ENCODE results near the gene PLXNB2.

PLXNB2 gene

DNA sequence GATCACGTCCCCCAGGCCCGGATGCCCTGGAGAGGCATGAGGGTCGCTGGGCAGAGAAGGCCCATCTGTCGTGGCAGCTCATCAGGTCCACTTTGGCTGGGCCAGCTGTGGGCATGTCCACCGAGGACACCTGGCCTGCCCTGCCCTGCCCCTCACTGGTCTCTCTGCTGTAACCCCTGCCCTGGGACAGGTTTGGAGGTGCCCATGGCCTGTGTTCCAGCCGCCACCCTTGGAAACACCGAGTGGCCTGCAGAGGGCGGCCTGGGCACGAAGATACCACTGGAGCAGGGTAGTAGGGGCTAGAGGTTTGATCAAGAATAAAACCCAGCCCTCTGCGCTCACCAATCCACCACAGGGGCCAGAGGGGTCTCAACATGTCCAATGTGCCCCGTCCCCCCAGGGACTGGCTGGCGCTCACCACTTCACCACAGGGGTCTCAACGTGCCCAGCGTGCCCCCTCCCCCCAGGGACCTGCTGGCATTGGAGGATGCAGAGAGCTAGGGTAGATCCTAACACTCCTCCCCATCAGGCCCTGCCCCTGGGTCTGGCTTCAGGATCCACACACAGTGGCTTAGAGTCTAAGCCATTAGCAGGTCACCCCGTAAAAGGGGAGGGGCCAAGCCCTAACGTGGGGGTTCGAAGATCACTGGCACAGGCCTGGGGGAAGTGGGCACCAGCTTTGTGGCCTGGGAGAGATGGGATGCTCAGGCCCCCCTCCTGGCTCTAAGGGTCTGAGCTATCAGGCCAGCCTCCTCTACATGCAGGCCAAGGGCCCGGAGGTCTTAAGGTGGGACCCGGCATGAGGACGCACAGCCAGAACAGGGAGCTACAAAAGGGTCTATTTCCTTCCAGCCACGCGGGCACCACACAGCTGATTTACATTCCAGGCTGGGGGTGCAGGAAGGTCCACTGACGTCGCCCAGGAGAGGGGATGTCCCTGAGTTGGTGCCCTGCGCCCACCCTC lies 55.1 kb downstream of the PLXNB2 start:
- peak; percentile 76 for DNase-seq (ENCODE audit: low read depth)

DNA sequence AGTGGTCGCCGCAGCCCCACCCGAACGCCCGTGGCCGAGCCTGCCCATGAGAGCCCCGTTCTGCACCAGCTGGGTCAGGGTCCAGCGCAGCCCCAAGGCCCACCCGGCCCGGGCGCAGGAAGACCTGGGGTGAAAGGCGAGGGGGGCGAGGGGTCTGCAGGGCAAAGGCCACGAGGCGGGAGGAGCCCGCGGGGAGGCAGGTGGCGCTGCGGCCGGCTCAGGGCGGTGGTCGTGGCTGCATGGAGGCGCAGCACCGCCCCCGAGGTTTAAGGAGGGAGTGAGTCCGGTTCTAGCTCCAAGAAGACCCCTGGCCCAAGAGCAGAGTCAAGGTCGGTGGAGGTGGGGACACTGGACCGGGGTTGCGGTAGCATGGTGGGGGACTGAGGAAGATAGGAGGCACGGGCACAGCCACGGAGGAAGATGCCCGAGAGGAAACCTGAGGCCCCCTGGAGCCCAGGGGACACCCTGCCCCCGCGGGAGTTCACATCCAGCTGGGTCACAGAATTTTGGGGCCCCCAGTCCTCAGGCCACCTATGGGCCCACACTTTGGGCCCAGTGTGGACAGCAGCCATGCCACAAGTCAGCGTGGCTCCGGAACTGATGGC lies 55.9 kb downstream of the PLXNB2 start:
- no peak for DNase-seq (ENCODE audit: low read depth)

DNA sequence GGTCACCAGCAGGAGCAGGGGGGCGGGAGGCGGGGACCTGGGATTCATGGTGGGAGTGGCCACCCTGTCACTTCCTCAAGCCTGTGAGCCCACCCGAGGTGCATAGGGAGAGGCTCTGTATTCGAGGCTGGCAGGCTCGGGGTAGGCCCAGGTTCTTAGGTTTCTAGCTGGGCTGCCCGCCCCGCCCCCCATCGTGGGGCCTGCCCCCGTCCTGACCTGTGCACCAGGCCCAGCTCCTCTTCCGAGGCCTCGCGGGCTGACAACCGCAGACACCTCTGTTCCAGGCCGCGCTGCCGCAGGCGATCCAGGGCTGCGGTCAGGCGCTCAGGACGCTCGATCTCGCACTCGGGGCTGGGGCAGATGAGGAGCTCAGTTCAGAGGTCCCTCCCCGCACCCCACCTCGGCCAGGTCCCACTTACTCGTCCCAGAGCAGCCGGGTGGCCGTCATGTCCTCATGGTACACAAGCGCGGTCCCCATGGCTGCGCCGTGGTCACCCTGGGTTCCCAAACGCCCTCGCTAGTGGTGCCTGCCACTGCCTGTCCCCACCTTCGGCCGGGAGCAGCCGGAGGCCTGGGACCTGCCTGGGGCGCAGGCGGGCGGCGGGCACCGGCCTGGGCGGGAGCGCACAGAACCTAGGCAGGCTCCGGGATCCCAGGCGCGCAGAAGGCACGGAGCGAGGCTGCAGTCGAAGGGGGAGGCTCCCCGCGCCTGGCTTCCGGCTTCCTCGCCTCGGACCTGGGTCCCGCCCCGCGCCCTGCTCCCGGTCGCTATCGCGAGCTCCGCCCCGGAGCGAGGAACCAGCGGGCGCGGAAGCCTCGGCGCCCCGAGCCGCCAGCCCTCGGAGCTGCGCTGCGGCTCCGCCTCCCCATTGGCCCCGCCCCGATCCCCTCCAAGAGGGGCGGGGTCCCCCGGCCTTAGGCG lies 56.6 kb downstream of the PLXNB2 start, which contains the start of gene HDAC10:
TSS of gene HDAC10 (minus strand) at position 711 of the 922 bp plus-strand sequence. CDS start at position 478, 233 bp downstream.
- DNase-seq (ENCODE audit: low read depth) = peak; percentile 87

DNA sequence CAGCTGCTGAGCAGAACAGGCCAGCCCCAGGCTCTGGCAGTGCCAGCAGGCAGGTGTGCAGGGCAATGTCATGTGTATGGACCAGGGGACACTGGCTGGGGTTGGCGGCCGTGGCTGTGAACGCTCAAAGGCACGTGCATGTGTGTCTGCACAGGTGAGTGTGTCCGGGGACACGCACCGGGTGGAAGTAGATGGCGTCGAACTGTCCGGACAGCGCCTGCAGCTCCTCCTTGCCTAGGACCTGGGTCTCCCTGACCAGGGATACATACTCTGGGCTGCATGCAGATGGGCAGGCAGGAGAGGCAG lies 57.2 kb downstream of the PLXNB2 start:
- no peak for DNase-seq (ENCODE audit: low read depth)

DNA sequence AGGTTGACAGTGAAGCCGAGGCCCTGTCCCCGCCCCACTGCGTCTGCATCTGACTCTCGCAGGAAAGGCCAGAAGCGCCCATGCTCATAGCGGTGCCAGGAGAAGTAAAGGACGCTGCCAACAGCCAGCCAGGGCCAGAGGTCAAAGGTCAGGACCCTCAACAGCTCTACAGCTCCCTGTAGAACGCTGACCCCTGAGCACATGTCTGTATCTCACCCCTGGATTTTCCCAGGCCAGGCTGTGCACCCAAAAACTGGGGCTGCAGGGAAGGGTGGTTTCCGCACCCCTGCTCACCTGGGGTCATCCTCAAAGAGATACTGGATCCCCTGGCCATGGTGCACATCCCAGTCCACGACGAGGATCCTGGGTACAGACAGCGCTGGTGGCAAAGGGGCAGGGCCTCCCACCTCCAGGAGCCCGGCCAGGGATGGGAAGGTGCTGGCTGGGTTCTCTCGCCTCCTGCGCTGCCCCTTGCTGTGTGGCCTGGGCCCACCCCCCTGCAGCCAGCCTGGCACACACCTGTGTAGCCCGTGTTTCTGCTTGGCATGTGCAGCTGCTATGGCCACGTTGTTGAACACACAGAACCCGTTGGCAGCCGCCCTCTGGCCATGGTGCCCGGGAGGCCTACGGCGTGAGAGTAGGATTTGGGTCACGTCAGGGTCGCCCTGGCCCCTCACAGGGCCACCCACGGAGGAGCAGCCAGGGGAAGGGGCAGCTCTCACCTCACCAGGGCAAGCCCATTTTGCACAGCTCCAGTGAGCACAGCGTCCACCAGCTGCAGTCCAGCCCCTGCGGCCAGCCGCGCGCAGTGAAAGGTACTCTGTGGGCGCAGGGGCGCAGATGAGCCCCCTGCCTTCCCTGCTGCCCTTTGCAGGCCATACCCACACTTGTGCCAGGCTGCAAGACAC lies 57.9 kb downstream of the PLXNB2 start:
- no peak for DNase-seq (ENCODE audit: low read depth)

DNA sequence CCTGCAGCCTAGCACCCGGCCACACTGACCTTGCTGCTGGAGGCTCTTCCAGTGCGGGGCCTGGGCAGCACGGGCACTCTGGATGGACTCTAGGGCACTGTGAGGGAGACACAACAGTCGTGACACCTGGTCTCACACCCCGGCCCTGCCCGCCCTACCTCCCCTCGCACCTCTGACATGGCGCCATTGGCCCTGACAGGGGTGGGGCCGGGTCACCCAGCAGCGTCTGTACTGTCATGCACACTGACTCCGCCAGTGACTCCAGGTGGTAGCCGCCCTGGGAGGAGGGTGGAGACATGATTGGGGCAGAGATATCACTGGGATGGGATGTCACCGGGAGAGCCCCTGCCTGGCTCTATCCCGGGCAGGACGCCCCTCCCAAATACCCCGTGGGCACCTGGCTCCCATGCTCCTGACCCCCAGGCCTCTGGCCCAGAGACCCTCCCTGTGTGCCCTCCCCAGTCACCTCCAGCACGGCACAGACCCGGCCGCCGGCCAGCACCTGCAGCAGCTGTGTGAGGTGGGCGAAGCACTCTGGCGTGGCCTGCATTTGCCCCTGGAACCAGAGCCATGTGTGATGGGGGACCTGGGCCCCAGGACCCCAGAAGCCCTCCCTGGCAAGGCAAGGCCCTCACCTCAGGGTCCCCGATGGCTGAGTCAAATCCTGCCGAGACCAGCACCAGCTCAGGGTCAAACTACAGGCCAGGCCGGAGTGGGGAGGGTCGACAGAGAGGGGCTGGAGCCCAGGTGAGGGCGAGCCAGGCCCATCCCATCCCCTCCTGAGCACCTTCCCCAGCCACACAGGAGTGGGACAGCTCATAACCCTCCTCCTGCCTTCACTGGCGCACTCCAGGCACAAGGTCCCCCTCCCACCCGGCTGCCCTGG lies 59.0 kb downstream of the PLXNB2 start:
- DNase-seq (ENCODE audit: low read depth) = no peak

DNA sequence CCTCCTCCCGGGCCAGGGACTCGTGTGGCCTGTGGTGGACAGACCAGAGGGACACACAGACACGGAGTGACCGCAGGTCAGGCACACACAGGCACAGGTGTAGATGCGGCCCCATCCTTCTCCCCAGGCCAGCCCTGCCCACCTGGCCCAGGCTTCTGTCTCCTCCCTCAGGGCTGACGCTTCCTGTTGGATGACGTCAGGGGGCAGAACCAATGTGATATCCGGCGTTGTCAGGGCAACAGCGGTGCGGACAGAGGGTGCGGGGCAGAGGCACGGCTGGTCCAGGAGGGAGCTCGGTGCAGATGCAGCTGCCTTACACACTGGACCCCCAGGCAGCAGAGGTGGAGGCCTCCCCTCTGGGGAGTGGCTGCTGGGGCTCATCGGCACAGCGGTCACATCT lies 59.7 kb downstream of the PLXNB2 start:
- DNase-seq (ENCODE audit: low read depth) = peak; percentile 75

DNA sequence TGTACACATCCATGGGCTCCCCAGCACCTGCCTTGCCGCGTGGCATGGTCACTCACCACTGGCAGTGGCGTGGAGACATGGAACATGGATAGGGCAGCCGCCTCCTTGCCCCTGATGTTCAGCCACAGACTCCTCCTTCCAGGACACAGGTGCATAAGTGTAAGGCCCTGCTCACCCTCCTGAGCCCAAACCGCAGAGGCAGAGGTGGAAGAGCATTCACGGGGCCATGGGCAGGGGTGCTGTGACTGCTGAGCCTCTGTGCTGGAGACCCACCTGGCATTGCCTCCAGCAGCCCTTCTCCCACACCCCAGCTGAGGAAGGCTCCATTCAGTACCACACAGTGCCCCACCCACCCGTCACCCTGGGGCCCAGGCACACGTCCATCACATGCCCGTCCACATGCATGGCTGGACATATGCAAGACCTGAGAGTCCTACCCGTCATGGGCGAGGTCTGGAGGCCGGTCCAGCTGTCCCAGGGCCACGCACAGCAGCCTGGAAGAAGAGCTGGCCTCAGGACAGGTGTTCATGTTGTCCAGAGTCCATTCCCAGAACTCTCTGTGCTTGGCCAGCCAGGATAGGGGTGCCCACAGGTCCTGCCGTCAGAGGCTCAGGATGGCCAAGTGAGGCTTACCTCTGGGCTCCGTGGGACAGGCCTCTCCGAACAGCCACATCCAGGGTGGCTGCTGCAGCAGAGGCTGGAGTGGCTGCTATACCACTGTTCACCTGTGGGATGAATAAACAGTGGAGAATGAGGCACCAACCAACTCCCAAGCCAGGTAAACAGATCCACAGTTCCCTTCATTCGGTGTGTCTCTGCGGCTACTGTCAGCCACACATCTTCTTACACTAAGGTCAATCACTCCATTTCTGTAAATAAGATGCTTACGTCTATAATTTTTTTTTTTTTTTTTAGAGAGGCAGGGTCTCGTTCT lies 60.9 kb downstream of the PLXNB2 start:
- peak; percentile 30 for DNase-seq (ENCODE audit: low read depth)

DNA sequence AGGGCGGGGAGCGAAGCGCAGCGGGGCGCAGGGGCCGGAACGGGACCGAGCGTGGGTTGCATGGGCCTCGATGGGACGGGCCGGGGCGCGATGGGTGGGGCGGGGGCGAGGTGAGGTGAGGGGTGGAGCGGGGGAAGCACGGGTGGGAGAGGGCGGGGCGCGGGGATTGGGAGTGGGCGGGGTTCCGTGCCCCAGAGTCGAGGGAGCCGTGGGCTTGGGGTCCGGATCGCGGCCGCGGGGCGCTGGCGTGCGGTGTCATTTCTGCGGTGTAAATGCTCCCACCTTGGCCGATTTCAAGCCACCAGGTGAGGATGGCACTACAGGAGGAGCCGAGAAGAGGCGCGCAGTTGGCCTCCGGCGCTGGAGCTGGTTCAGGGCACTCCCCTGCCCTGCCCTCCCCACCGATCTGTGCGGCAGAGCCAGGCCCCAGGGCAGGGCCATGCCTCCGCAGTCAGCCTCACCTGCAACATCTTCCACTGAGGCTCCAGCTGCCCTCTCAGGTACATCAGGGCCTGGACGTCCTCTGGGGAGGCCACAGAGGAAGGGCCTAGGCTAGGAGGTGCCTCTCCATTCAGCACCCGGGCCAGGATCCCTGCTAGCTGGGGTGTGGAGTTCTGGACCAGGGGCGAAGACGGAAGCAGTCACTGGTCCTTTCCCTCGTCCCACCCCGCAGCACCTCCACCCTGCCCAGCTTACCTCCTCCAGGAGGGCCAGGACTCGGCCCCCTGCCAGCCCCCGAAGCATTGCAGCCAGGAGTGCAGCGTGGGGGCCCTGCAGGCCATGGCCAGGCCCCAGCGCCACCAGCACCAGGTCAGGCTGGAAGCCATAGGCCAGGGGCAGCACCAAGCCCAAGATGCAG lies 62.0 kb downstream of the PLXNB2 start:
- no peak for DNase-seq (ENCODE audit: low read depth)

DNA sequence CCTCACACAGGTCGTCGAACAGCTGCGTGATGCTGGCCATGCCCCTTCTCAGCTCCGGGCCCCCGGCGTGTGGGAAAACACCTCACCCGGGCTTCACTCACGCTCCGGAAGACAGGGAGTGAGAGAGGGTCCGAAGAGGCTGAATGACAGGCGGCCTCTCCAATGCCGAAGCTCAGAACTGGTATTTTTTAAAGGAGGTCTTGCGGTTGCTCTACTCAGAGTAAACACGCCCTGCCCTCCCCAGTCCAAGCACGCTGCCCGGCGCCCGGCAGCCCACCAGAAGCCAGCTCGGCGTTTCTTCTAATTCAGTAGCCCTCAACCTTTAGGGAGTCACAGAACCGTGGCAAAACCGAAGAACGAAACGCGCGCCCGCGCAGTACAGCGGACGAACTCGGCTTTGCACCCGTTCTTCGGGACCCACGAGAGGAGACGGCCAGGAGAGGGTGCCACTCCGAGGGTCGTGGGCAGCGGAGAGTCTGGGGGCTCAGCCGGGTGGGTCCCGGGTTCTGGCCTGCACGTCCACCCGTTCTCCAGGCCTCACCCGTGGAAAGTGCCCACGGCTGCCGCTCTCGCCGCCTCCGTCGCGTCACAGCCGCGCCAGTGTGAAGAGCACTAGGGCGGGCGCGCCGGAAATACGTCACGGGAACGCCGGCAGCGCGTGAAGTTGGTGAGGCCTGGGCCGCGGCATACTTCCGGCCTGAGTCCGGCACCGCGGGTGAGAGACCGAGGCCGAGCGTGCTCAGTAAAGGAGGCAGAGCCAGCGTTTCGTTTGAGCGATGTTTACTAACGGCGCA lies 62.8 kb downstream of the PLXNB2 start, which contains the start of gene TUBGCP6:
TSS of gene TUBGCP6 (minus strand) at position 604 of the 794 bp plus-strand sequence. CDS start at position 40, 564 bp downstream.
- DNase-seq (ENCODE audit: low read depth) = peak; percentile 95

DNA sequence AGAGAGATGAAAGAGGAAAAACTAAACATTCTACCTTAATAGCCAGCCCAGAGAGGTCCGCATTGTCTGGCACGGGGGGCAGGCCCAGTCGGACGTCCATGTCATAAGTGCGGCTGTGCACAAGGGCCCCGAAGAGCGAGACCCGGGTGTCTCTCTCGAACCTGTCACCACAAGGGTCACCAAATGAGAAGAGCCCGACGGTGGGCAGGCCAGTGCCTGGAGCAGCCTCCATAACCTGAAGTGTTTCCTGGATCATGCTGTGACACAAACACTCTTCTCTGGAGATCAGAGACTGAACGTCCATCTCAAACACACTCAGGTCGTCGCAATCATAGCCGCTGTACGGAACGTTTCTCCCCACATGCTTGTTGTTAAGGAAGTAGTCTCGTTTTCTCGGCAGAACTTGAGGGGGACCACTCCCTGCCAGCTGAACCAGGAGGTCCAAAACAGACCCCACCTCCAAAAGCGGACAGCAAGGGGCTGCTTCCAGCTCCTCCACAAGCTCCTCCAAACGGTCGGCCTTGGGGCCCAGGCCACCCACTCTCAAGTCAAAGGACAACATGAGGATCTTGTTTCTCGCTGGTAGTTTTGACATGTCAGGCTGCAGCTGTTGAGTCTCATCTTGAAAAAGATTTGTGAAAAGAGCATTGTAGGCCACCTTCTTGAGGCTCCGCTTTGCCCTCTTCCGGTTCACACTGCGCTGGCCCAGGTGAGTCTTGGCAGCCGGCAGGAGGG lies 63.6 kb downstream of the PLXNB2 start:
- no peak for DNase-seq (ENCODE audit: low read depth)

DNA sequence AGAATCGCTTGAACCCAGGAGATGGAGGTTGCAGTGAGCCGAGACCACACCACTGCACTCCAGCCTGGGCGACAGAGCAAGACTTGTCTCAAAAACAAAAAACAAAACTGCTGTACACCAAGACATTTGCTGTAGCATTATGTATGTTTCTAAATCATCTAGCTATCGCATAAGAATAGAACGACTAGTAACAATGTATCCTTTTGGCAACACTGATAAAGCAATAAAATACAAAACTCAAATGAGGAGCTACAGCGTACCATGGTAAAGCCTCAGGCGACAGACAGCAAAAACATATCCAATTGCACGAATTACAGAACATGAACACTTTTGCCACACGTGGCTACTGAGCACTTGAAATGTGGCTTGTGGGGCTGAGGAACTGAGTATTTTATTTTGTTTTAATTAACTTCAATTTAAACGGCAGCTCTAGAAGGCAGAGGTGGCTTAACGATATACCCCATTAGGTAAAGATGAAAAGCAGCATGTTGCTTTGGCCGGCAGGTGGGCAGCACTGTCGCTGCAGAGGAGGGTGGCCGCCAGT lies 65.0 kb downstream of the PLXNB2 start:
- no peak for DNase-seq (ENCODE audit: low read depth)

DNA sequence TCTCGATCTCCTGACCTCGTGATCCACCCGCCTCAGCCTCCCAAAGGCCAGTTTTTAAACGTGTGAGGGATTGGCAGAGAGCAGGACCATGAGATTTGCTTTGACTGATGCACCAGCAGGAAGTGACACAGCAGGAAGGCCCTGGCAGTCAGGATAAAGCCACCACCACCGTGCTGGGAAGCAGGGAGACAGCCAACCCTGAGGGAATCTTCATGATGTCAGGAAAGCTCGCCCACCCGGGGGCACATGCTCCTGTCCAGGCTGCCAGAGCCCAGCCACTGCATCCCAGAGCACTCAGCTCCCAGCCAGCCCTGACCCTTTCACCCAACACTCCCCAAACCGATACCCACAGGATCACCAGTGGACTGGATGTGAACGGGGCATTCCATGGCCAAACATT lies 68.7 kb downstream of the PLXNB2 start:
- peak; percentile 37 for DNase-seq (ENCODE audit: low read depth)

DNA sequence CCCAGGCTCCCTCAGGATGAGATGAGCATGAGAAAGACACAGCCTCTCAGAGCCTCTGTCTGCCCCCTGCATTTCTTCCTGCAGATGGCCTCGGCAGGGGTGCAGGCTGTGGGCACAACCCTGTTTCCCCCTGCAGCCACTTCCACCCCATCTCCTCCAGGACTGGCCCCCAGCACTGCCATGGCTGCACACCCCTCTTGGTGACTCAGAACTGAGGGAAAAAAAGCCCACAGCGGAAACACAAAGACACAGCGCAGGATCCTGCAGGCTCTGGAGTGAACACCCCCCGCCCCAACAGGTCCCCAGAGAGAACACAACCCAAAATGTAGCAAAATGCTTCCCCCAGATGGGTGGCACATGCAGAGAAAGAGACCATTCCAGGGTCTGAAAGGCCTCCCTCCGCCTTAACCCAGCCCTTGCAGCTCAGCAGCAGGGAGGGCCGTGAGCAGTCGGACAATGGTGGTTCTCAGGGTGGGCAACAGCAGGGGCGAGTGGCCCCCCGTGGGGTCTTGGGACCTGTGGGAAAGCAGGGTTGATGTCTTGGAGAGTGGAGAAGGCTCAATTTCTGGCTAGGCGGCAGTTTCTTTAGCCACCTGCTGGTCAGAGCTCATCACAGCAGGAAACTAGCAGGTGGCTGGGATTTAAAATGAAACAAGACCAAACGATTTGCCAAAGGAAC lies 70.6 kb downstream of the PLXNB2 start:
- DNase-seq (ENCODE audit: low read depth) = peak; percentile 44

DNA sequence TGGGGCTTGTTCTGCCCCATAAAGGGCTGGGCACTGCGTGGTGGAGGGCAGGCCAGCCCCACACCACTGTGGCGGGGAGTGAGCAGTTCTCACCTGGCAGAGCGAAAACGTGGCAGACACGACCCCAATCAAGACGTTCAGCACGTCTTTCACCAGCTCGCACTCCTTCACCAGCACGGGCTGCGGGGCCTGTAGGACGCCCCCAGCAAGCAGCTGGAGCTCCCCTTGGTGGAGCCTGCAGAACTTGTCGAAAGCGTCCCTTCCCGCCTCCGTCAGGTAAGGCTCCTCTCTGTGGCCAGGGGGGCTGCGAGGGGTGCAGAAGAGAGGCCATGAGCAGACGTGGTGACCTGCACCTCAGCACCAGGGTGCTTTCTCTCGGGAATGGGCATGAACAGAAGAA lies 74.2 kb downstream of the PLXNB2 start:
- no peak for DNase-seq (ENCODE audit: low read depth)

Measured in ELR (cell line).